OCI-M2 (cell line): ENCODE data around the gene ART3.

Experiments used
- DNase-seq: peaks from one replicate; lab custom pipeline; 2025; ENCODE audit not compliant: unreplicated experiment; lab: John Stamatoyannopoulos, UW

The ART3 gene

GRCh38 chr4:76067652-76068286, 6.7 kb upstream of the ART3 start:
- peak; percentile 16 for DNase-seq

GRCh38 chr4:76072760-76073159, 1.7 kb upstream of the ART3 start:
- no peak for DNase-seq

GRCh38 chr4:76074993-76075600, 588 bp downstream of the ART3 start:
- no peak for DNase-seq

GRCh38 chr4:76078033-76078613, 3.6 kb downstream of the ART3 start:
- no peak for DNase-seq

GRCh38 chr4:76083386-76083988, 9.0 kb downstream of the ART3 start:
- DNase-seq = no peak

- no peak for DNase-seq
Measured at GRCh38 chr4:76084542-76084941, 10.0 kb downstream of the ART3 start.

- peak; percentile 38 for DNase-seq
Measured at GRCh38 chr4:76087007-76087769, 12.7 kb downstream of the ART3 start.

GRCh38 chr4:76088719-76089118, 14.2 kb downstream of the ART3 start:
- no peak for DNase-seq

- DNase-seq = peak; percentile 25
Measured at GRCh38 chr4:76090241-76090691, 15.8 kb downstream of the ART3 start.

GRCh38 chr4:76091052-76091451, 16.5 kb downstream of the ART3 start:
- no peak for DNase-seq

GRCh38 chr4:76095568-76095967, 21.1 kb downstream of the ART3 start:
- no peak for DNase-seq

GRCh38 chr4:76096076-76096475, 21.6 kb downstream of the ART3 start:
- DNase-seq = no peak

GRCh38 chr4:76105652-76106051, 31.1 kb downstream of the ART3 start:
- DNase-seq = no peak

- no peak for DNase-seq
Measured at GRCh38 chr4:76106442-76106841, 31.9 kb downstream of the ART3 start.

GRCh38 chr4:76108467-76109181, 34.1 kb downstream of the ART3 start:
- no peak for DNase-seq

- DNase-seq = no peak
Measured at GRCh38 chr4:76116821-76117220, 42.3 kb downstream of the ART3 start.

GRCh38 chr4:76117536-76117935, 43.0 kb downstream of the ART3 start:
- DNase-seq = no peak

- DNase-seq = no peak
Measured at GRCh38 chr4:76120199-76120598, 45.7 kb downstream of the ART3 start.

GRCh38 chr4:76125816-76126215, 51.3 kb downstream of the ART3 start:
- DNase-seq = no peak

- DNase-seq = no peak
Measured at GRCh38 chr4:76127754-76128153, 53.2 kb downstream of the ART3 start.

- DNase-seq = no peak
Measured at GRCh38 chr4:76141241-76141640, 66.7 kb downstream of the ART3 start.
